Bronchial epithelial cell (primary cell): ENCODE measurements around the gene PIK3R5. TPM values are rescaled to one million over a fixed set of nuclear protein-coding genes. Genes with fewer than 3 reads are reported as not detected.
A peak's percentile ranks its signal among the peaks of the same experiment; 100 is the strongest.

Experiments
- DNase-seq: peaks from one replicate; pipeline ENCODE4 v3.0.0-alpha.2; 2010; ENCODE audit warnings: low read depth
- FAIRE-seq: peaks from 2 replicates; lab custom pipeline; 2011; peaks lifted over from hg19 to GRCh38; lab: Jason Lieb, UNC
- H3K27me3 ChIP-seq: 2 replicates; pipeline ENCODE4 v1.5.1; 2011; ENCODE audit warnings: low read length; ENCODE audit not compliant: control insufficient read depth, insufficient read depth
- H3K36me3 ChIP-seq: 2 replicates; pipeline ENCODE4 v1.5.1; 2011; ENCODE audit warnings: low read length; ENCODE audit not compliant: control insufficient read depth, insufficient read depth
- H3K4me3 ChIP-seq: 2 replicates; pipeline ENCODE4 v1.5.1; 2011; ENCODE audit warnings: mild to moderate bottlenecking, low read depth, low read length, control low read depth
- CTCF ChIP-seq: IDR thresholded peaks from 2 replicates; pipeline ENCODE4 v1.5.1; 2011; ENCODE audit warnings: mild to moderate bottlenecking, moderate library complexity, low read length, control low read depth, inconsistent platforms; ENCODE audit not compliant: insufficient read depth, severe bottlenecking
- total RNA-seq: library from RNA; depleted of rRNA; stranded (reverse); fragments of >200 nt; gene quantifications from 2 replicates; pipeline ENCODE4 v1.2.1, GENCODE V29; 2014

PIK3R5 gene
- total RNA-seq, 1 donor from 2014 or later, result not detected

GRCh38 chr17:9006175-9006767, 40.8 kb upstream of the PIK3R5 start:
- no peak for TF ChIP-seq CTCF
- FAIRE-seq (no peak), DNase-seq (no peak)
- Histone ChIP-seq H3K36me3 (no peaks in the 10 kb centered on the region), H3K4me3 (no peak overlapping the region), H3K27me3 (peaks cover 14% of the 10 kb centered on the region)

GRCh38 chr17:9004961-9005285, 39.4 kb upstream of the PIK3R5 start:
- no peak for TF ChIP-seq CTCF
- H3K36me3 ChIP-seq, result no peaks in the 10 kb centered on the region
- DNase-seq (no peak), FAIRE-seq (no peak)
- H3K4me3 ChIP-seq, result no peak overlapping the region
- H3K27me3 ChIP-seq, result peaks cover 14% of the 10 kb centered on the region

- no peak overlapping the region for H3K4me3 ChIP-seq
- peaks cover 14% of the 10 kb centered on the region for H3K27me3 ChIP-seq
- DNase-seq (no peak), FAIRE-seq (no peak)
- H3K36me3 ChIP-seq, result no peaks in the 10 kb centered on the region
- TF ChIP-seq CTCF, result no peak
Measured at GRCh38 chr17:9004132-9004960, 38.8 kb upstream of the PIK3R5 start.

- DNase-seq (no peak), FAIRE-seq (no peak)
- H3K4me3 ChIP-seq, result no peak overlapping the region
- TF ChIP-seq CTCF, result no peak
- H3K27me3 ChIP-seq, result peaks cover 14% of the 10 kb centered on the region
- no peaks in the 10 kb centered on the region for H3K36me3 ChIP-seq
Measured at GRCh38 chr17:9003355-9004131, 38.0 kb upstream of the PIK3R5 start.

- peak; percentile 15 for TF ChIP-seq CTCF
- Histone ChIP-seq H3K4me3 (no peak overlapping the region), H3K36me3 (no peaks in the 10 kb centered on the region), H3K27me3 (peaks cover 14% of the 10 kb centered on the region)
- FAIRE-seq, result no peak
- no peak for DNase-seq
Measured at GRCh38 chr17:9002606-9003354, 37.3 kb upstream of the PIK3R5 start.
